Uterus (tissue), 4 donors: Measurements from ENCODE around the gene SGPP2. TPM values are rescaled to one million over a fixed set of nuclear protein-coding genes. Genes with fewer than 3 reads are reported as not detected.
A peak's percentile ranks its signal among the peaks of the same experiment; 100 is the strongest.
"Not testable (repeated sequence)": the region's sequence is repeated elsewhere in the genome, so short reads cannot be mapped to it uniquely, and the experiment has no call there.

Source experiments
- DNase-seq, 2 donors: peaks; one replicate each; pipeline ENCODE4 v3.0.0-alpha.2; 2019 to 2020
- H3K27ac ChIP-seq, 2 donors: fragments of 200-600 bp; sonication (generic); 1 replicate in 1 of 2; 2 replicates in 1 of 2; pipeline ENCODE4 v1.5.1; 2016 to 2018
- H3K27me3 ChIP-seq, 2 donors: fragments of 200-600 bp; sonication (generic); one replicate each; pipeline ENCODE4 v1.5.1; 2018 to 2019; ENCODE audit warnings: control low read depth in 1 of 2
- H3K36me3 ChIP-seq, 2 donors: fragments of 200-600 bp; sonication (generic); one replicate each; pipeline ENCODE4 v1.5.1; 2019; ENCODE audit warnings: control low read depth in 1 of 2
- H3K4me1 ChIP-seq, 2 donors: fragments of 200-600 bp; sonication (generic); one replicate each; pipeline ENCODE4 v1.5.1; 2018 to 2019; ENCODE audit warnings: control low read depth in 1 of 2
- H3K4me3 ChIP-seq, 2 donors: fragments of 200-600 bp; sonication (generic); 1 replicate in 1 of 2; 2 replicates in 1 of 2; pipeline ENCODE4 v1.5.1; 2018 to 2019; ENCODE audit warnings: mild to moderate bottlenecking in 1 of 2
- H3K9me3 ChIP-seq, 2 donors: fragments of 200-600 bp; sonication (generic); one replicate each; pipeline ENCODE4 v1.5.1; 2019; ENCODE audit warnings: control low read depth in 1 of 2
- POLR2A ChIP-seq, 2 donors: fragments of 450-650 bp; IDR thresholded peaks; one replicate each; pipeline ENCODE4 v1.6.1; 2016; ENCODE audit warnings: antibody characterized with exemption in 2 of 2, mild to moderate bottlenecking in 1 of 2, moderate library complexity in 1 of 2
- intact Hi-C: fragments of 100-400 bp; cut with DNase I; formaldehyde crosslinking; loops from one replicate; pipeline ENCODE4 v1.15.1; 2023; ENCODE audit warnings: low total_unique reads
- total RNA-seq, 4 donors: library from RNA; depleted of rRNA in 3 of 4; stranded (reverse); fragments of >200 nt in 3 of 4; gene quantifications; one replicate each; pipeline versions ENCODE4 v1.1.0 to v1.2.4, GENCODE V29; 2014 to 2023
- TF ChIP-seq, protein P1 (sequence below), 4 experiments: fragments of 200-600 bp in 2 of 4; fragments of 450-650 bp in 2 of 4; sonication (generic) in 2 of 4; IDR thresholded peaks; one replicate each; pipeline ENCODE4 v1.5.1; 2016 to 2019; ENCODE audit warnings: antibody characterized with exemption in 4 of 4, mild to moderate bottlenecking in 2 of 4, moderate library complexity in 1 of 4
- donor health status: DM: yes; HTN: yes; CAD: no.

Gene SGPP2
- total RNA-seq, 4 donors from 2014 or later = under 0.01 to 8.6 (median 4.2) TPM; not detected in 1

DNA sequence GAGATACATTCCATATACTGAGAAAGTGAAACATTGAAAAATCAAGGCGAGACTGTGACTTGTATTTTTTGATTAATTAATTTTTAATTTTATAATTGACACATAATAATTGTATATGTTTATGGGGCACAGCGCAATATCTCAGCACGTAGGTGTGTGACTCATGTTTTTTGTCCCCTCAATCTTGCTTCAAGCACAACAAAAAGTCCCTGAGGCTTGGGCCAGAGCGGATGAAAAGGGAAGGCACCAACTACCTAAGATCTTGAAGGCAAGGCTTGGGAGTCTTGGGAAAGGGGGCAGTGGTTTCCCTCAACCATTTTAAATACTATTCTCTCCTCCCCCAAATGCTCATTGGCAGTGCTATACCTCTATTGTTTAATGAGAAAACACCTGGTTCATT, 9.9 kb downstream of the SGPP2 start:
- DNase-seq = no peak
- Histone ChIP-seq H3K9me3 (no peaks in the 10 kb centered on the region), H3K4me3 (no peak overlapping the region), H3K36me3 (no peaks in the 10 kb centered on the region), H3K27me3 (no peaks in the 10 kb centered on the region), H3K4me1 (no peaks in the 10 kb centered on the region), H3K27ac (no peak overlapping the region)
- TF ChIP-seq, protein P1, sequence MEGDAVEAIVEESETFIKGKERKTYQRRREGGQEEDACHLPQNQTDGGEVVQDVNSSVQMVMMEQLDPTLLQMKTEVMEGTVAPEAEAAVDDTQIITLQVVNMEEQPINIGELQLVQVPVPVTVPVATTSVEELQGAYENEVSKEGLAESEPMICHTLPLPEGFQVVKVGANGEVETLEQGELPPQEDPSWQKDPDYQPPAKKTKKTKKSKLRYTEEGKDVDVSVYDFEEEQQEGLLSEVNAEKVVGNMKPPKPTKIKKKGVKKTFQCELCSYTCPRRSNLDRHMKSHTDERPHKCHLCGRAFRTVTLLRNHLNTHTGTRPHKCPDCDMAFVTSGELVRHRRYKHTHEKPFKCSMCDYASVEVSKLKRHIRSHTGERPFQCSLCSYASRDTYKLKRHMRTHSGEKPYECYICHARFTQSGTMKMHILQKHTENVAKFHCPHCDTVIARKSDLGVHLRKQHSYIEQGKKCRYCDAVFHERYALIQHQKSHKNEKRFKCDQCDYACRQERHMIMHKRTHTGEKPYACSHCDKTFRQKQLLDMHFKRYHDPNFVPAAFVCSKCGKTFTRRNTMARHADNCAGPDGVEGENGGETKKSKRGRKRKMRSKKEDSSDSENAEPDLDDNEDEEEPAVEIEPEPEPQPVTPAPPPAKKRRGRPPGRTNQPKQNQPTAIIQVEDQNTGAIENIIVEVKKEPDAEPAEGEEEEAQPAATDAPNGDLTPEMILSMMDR (IDR thresholded peaks at IDR 0.05) = no peak
- TF ChIP-seq POLR2A (IDR thresholded peaks at IDR 0.05) = no peak
- intact Hi-C loops = no loop called here

DNA sequence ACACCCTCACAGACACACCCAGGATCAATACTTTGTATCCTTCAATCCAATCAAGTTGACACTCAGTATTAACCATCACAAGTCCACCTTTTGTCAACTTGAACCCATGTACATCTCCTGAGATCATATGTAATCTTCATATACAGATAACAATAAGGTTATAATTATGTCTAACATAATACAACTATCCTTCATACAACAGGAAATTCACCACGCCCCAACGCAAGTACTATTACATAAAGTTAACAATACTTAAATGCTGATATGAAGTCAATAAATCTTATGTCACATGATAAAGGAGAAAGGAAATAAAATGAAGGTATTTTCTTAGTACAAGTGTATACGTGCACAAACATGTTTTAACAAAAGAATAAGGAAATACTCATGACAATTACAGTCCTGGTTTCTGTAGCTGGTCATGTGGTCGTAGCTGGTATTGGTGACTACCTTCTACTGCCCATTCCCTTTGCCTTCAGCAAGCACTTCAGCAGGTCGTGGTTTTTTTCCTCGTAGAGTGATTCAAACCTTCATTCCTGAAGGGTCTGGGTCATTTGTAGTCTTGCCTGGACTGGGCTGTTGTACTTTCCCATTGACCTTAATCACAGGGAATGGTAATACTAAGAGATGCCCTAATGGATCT, 11.2 kb downstream of the SGPP2 start:
- H3K9me3 ChIP-seq, DNase-seq, H3K27ac ChIP-seq, H3K4me1 ChIP-seq, H3K36me3 ChIP-seq, H3K27me3 ChIP-seq, H3K4me3 ChIP-seq, intact Hi-C loops: not testable (repeated sequence)

DNA sequence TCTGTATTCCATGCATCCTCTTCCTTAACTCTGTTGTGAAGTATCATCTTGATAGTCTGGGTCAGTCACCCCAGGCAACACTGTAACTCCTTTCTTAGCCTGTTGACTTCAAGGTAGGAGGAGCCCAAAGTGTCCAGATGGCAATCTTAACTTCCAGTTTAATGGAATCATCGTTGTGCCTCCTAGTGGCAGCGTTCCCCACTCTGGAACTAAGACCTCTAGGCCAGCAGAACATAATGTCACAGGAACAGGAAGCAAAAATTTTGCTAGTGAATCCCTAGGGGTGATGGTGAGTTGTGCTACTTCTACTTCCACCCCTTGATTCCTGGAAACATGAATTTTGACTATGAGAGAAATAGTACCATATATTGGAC, 11.7 kb downstream of the SGPP2 start:
- Histone ChIP-seq H3K27me3 (no peaks in the 10 kb centered on the region), H3K4me1 (peaks cover 0 to 6% of the 10 kb centered on the region in 2 donors), H3K9me3 (no peaks in the 10 kb centered on the region), H3K36me3 (no peaks in the 10 kb centered on the region), H3K4me3 (no peak overlapping the region), H3K27ac (no peak overlapping the region)
- intact Hi-C loops = no loop called here
- TF ChIP-seq, protein P1 (IDR thresholded peaks at IDR 0.05) = no peak
- no peak for TF ChIP-seq POLR2A (IDR thresholded peaks at IDR 0.05)
- DNase-seq = no peak

DNA sequence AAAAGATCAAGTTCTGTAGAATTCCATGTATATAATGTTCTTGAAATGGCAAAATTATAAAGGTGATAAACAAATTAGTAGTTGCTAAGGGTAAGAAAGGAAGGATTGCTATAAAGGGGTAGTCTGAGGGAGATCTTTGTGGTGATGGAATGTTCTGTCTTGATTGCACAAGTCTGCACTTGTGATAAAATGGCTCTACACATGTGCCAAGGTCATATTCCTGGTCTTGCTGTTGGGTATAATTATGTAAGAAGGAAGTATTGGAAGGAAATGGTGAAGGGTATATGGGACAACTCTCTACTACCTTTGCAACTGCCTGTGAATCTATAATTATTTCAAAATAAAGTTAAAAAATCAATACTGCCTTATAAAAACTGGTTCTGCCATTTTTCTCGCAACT, 15.3 kb downstream of the SGPP2 start:
- Histone ChIP-seq H3K9me3 (no peaks in the 10 kb centered on the region), H3K4me3 (no peak overlapping the region), H3K36me3 (no peaks in the 10 kb centered on the region), H3K27ac (no peak overlapping the region), H3K4me1 (peaks cover 0 to 11% of the 10 kb centered on the region in 2 donors), H3K27me3 (no peaks in the 10 kb centered on the region)
- no peak for TF ChIP-seq POLR2A (IDR thresholded peaks at IDR 0.05)
- TF ChIP-seq, protein P1 (IDR thresholded peaks at IDR 0.05) = no peak
- intact Hi-C loops = no loop called here
- no peak for DNase-seq

DNA sequence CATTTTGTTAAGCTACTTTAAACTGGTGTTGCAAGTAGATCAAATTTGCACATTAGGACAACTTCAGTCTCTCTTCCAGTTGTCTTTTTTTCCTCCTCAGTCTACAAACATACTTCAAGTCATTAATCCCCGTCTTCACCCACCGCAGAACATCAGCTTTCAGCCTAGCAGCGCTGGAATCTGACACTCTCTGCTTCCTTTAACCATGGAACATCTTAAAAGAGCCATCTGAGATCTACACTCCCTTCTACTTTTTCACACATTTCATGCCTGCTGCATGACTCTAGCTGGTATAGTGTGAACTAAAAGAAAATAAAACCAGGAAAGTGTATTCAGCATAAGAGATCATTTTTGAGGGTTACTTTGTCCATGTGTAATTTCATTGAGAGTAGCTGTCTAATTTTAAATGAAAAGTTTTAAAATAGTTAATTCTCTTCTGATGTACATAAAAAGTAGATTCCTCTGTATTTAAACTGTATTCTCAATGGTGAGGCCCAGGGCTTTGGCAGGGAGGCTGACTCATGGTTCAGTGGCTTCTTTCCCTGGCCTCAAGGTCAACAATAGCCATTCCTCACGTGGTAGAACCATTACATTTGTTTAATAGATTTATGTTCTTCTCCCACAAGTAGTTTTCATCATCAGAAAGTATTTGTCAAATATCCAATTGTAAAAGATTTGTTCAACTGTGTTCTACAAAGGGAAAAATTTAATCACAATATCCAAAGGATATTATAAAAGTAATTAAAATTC, 16.5 kb downstream of the SGPP2 start:
- TF ChIP-seq, protein P1 (IDR thresholded peaks at IDR 0.05) = no peak
- H3K27ac ChIP-seq = no peak overlapping the region
- peaks cover 0 to 11% of the 10 kb centered on the region in 2 donors for H3K4me1 ChIP-seq
- H3K9me3 ChIP-seq = no peaks in the 10 kb centered on the region
- intact Hi-C loops = no loop called here
- H3K4me3 ChIP-seq = no peak overlapping the region
- peak in 1 of 2 donors; percentile 50 for DNase-seq
- H3K27me3 ChIP-seq = no peaks in the 10 kb centered on the region
- no peaks in the 10 kb centered on the region for H3K36me3 ChIP-seq
